Activated CD4-positive, CD25-positive, alpha-beta regulatory T cell treated with anti-CD3 and anti-CD28 coated beads, Interleukin-2, amount 50 U/mL, for 24 hours (primary cell): ENCODE data around the gene ADGRV1.
"Not testable (repeated sequence)": the region's sequence is repeated elsewhere in the genome, so short reads cannot be mapped to it uniquely, and the experiment has no call there.

ENCODE experiments used
- ATAC-seq, 2 donors: fragments of 150-1000 bp; cut with Tn5 transposase; one replicate each; pipeline ENCODE4 v1.10.0; 2021; ENCODE audit warnings: mild to moderate bottlenecking in 1 of 2, moderate library complexity in 1 of 2

ADGRV1 gene

DNA sequence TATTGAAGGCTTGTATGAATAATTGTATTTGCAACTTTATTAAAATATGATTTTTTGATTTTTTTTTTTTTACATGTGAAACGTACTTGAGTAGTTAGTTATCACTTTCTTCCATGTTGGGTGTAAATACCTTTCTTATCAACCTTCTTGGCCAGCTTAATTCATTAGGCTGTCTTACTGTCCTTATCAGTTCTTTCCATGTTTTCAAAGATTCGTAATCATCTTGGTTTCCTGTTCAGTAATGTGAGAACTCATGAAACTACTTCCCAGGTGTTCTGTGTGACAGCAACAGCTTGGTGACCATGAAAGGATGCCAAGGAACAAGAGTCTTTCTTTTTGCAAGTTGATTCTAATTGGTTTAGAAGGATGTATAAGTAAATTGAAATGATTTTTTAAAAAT, 100.0 kb downstream of the ADGRV1 start:
- ATAC-seq, result no peak

DNA sequence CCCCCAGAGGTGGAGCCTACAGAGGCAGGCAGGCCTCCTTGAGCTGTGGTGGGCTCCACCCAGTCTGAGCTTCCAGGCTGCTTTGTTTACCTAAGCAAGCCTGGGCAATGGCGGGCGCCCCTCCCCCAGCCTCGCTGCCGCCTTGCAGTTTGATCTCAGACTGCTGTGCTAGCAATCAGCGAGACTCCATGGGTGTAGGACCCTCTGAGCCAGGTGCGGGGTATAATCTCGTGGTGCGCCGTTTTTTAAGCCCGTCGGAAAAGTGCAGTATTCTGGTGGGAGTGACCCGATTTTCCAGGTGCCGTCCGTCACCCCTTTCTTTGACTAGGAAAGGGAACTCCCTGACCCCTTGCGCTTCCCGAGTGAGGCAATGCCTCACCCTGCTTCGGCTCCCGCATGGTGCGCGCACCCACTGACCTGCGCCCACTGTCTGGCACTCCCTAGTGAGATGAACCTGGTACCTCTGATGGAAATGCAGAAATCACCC, 109.5 kb downstream of the ADGRV1 start:
- not testable (repeated sequence) for ATAC-seq

DNA sequence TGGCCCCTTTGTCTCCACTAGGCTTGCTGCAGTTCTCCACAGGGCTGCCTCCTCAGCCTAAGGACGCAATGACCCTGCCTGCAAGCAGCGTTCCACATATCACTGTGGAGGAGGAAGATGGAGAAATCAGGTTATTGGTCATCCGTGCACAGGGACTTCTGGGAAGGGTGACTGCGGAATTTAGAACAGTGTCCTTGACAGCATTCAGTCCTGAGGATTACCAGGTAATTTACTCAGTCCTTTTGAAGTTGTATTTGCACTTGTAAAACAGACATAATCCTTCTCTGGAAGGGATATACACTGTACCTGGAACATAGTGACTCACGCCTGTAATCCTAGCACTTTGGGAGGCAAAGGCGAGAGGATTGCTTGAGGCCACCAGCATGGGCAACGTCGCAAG, 116.6 kb downstream of the ADGRV1 start:
- ATAC-seq, result no peak

DNA sequence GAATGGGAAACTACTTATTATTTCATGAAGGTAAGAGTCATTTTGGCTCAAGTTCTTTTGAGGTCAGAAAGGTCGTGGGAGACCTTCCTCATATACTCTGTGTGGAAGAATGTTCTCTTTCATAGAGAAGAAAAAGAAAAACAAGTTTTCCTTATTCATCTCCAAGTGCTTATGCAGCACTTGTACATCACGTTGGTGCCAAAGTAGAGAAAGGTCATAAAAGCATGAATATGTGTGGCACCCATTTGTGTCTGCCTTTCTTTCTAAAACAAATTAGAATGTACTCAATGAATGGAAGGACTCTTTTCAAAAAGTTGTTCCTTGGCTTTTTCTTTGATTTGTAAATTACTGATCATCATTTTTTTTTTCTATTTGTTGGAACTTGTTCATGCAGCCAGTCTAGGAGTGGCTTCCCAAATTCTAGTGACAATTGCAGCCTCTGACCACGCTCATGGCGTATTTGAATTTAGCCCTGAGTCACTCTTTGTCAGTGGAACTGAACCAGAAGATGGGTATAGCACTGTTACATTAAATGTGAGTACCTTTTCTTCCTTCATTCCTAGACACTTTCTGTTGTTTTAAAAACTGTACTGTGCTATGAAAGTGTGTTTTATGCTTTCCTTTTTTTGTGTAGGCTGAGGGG, 122.4 kb downstream of the ADGRV1 start:
- ATAC-seq, result no peak

DNA sequence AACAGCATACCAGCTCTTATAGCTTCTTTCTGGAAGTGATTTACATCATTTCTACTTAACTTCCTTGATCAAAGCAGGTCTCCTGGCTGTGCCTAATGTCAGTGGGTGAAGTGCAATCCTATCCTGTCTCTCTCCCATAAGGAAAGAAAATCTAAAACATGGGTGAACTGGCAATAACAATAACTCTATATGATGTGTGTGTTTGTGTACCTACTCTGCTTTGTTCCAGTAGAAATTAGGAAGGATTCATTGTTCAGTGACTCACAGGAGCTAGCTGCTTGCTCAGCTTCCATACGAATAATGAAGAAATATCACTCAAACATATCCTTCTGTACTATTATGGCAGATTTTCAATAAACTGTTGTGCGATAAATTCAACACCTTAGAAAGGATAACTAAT, 123.7 kb downstream of the ADGRV1 start:
- ATAC-seq, result no peak

DNA sequence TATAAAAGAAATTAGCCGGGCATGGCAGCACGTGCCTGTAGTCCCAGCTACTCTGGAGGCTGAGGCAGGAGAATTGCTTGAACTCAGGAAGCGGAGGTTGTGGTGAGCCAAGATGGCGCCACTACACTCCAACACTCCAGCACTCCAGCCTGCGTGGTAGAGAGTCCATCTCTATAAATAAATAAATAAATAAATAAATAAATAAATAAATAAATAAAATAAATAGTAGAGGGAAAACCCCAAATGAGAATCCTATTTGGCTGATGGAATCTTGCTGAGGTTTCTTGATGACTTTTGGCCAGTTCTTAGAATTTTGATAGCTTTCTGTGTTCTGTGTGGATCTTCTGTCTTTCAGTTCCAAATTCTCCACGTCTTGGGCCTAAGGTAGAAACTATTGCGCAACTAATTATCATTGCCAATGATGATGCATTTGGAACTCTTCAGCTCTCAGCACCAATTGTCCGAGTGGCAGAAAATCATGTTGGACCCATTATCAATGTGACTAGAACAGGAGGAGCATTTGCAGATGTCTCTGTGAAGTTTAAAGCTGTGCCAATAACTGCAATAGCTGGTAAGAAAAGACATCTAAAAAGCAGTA, 126.9 kb downstream of the ADGRV1 start:
- ATAC-seq, result no peak

DNA sequence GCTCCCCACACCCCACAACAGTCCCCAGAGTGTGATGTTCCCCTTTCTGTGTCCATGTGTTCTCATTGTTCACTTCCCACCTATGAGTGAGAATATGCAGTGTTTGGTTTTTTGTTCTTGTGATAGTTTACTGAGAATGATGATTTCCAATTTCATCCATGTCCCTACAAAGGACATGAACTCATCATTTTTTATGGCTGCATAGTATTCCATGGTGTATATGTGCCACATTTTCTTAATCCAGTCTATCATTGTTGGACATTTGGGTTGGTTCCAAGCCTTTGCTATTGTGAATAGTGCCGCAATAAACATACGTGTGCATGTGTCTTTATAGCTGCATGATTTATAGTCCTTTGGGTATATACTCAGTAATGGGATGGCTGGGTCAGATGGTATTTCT, 127.8 kb downstream of the ADGRV1 start:
- not testable (repeated sequence) for ATAC-seq

DNA sequence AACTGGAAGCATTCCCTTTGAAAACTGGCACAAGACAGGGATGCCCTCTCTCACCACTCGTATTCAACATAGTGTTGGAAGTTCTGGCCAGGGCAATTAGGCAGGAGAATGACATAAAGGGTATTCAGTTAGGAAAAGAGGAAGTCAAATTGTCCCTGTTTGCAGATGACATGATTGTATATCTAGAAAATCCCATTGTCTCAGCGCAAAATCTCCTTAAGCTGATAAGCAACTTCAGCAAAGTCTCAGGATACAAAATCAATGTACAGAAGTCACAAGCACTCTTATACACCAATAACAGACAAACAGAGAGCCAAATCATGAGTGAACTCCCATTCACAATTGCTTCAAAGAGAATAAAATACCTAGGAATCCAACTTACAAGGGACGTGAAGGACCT, 128.9 kb downstream of the ADGRV1 start:
- not testable (repeated sequence) for ATAC-seq

DNA sequence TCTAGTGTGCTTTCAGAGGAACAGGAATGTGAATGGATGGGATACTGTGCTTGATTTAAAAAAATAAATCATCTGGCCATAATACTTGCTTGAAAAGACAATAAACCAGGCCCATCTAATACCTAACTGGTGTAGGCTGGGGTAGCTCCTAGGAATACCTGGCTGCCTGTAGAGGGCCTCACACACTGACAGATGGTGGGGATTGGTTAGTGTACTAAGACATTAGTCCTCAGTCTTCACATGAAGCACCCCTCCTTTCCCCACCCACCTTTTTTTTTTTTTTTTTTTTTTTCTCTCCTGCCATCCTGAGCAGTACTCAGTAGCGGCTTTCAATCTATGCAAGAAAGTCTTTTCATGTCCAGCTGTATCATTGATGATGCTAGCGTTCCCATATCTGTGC, 130.5 kb downstream of the ADGRV1 start:
- ATAC-seq, result no peak

DNA sequence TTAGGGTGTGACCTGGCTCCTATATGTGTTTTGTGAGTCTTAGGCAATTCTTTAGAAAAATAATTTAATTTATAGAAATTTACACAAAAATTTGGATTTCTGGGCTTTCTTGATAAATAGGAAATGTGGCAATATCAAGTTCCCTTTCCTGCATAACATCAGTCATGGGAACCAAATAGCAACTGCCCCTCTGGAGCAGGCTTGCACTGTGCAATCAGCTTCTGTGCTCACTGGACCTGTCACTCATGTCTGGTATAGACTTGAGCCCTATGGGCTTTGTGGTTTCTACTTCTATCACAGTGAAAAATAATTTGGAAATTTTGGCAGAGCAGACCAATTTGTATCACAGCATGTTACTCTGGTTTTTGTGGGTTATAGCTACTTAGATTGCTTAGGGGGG, 131.7 kb downstream of the ADGRV1 start:
- ATAC-seq, result no peak

DNA sequence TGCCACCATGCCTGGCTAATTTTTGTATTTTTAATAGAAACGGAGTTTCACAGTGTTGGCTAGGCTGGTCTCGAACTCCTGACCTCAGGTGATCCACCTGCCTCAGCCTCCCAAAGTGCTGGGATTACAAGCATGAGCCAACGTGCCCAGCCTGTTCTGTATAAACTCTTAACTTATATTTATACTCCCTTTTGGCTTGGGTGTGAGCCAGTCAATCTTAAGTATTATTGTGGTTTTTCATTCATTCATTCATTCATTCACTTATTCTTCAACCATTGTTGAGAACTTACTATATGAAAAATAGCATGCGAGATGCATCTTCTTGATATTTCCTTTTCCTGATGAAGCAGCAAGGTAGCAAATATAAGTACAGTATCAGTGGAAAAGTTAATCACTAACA, 132.9 kb downstream of the ADGRV1 start:
- no peak for ATAC-seq

DNA sequence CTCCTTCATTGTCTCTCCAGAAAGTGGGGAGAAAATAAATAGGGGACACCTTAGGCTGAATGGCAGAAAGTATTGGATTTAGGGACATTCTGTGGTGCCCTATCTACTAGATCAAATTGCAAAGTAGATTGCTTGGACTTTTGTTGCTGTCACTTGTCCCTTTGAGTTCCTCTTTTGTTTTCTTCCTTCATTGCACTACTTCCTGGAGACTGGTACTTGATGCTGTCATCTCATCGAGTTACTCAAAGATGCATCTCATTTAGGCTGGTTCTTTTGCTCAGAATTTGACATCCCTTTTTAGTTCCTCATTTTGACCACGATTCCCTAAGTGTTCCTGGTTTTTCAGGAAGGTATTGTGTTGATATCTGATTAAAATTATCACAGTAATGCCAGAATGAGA, 137.6 kb downstream of the ADGRV1 start:
- no peak for ATAC-seq

DNA sequence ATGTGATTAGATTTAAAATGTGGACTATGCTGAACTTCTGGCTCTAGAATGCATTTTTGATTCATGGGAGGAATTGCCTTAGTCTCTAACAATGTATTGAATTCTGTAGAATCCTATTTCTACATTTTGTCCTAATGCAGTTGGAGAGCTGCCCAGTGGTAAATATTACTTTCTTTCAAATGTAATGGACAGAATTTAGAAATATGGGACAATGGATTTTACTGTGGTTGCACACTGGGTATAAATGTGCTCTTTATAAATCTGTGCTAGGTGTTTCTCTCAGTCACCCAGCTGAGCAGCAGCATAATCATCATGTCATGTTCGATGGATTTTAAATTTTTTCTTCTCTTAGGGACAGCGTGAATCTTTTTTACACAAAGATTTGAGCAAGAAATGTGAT, 141.7 kb downstream of the ADGRV1 start:
- no peak for ATAC-seq

DNA sequence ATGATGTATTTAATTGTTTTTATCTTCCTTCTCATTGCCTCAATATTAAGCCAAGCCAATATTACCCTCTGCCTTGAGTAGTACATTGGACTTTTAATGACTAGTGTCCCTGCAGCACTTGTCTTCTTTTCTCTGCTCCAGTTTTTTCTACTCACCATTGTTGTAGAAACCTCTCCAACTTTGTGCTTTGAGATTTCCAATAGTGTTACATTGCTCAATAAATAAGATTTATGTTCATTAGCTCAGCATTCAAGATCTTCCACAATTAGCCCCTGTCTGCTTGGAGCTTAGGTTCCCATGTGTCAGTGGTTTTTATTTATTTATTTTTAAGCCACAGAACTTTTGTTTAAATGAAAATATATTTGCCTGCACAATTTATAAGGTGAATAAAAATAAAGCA, 145.3 kb downstream of the ADGRV1 start:
- ATAC-seq, result no peak

DNA sequence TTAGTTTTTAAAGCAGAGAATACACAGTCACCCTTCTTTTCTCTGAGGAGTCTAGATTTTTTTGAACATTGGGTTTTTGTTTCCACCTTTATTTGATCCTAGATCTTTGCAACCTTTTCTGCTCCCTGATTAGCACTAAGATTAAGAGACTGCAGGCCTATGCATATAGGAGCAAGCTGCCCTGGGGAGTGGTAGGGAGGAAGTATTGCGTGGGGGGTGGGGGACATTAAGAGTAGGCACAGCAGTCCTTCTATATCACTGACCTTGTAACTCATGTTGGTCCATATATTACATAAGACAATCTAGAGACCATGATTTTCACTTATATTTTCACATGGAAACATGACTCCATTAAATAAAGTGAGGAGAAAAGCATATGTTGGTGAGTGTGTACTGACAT, 149.1 kb downstream of the ADGRV1 start:
- no peak for ATAC-seq

DNA sequence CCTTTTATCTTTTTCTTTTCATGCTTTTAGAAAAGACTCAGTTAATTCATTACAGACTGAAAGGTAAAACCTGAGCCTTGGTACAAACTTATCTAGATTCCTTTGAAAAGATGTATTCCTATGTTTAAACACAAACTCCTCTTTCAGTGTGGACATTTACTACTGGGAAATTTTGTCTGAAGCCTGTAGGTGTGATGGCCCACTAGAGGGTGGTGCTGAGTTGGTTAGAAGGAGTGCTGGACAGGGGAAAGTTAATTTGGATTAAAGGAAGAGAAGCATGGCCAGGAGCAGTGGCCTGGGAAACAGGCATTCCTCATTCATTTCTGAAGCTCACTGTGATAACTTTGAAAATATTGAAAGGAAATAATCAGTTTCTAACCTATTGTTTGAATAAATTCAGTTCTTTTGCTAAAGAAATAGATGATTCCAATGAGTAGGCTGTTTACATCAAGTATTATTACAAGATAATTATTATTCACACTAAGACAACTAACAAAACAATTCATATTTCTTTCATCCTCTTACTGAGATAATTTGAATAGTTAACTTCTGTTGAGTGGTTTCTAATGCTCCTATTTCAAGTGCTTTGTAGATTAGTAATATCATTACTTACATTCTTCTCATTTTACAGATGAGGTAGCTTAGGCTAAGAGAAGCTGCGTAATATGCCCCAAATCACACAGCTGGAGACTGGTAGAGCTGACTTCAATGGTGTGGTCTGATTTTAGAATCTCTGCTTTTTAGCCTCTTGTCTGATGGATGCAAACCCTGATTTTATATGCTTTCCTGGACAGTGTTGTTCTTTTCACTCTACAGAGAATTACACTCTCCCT, 150.9 kb downstream of the ADGRV1 start:
- ATAC-seq, result no peak

DNA sequence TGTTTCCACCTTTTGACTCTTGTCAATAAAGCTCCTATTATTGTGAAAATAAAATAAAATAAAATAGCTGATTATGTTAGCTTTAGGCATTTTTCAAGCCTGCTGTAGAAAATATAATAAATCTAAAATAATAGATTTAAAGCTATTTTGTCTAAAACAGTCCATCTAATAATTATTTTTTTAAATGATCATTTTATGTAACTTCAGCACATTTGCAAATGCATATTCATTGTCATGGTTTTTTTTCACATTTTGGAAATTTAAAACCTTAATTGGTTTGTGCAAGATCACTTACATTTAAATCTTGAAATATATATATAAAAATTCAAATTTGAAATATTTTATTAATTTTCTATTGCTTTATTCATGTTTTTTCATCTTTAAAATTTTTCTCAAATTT, 159.8 kb downstream of the ADGRV1 start:
- ATAC-seq, result no peak

DNA sequence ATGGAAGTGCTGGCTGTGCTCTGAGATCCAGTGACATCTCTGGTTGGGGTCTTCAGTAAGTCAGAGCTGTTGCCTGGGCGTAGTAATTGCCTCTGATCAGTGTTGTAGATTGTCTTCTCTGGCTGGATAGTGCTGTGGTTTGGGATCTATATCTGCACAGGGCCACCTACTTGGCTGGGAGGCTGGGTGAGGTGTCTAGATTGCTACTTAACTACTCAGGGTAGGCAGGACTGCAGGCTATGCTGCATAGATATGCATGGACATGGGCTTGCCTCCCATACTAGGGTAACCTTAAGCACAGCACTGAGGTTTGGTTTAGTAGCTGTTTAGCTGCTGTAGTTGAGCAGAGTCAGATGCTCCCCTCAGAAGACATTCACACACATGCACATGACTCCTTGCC, 181.0 kb downstream of the ADGRV1 start:
- ATAC-seq, result no peak

DNA sequence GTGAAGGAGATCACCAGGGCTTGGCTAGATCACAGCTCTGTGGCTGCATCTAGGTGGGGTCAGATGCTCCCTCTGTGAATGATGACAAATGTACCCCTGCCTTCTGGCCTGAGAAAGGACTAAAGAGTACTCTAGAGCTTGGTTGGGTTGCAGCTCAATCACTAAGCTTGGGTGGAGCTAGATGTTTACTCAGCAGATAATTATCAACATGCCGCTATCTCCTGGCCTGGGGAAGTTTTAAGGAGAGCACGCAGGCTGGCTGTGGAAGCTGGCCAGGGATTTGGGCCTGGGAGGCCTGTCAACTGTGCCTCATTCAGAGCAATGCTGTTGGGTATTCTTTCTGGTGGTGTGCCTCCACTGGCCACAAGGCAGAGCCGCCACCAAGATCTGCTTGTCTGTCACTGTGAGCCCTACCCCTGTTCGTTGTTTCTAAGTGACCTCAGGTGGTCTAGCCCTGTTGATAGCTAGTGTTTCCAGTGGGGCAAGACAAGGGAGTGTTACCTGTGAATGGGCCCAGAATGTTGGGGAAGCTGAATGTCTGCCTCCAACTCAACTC, 181.7 kb downstream of the ADGRV1 start:
- no peak for ATAC-seq

DNA sequence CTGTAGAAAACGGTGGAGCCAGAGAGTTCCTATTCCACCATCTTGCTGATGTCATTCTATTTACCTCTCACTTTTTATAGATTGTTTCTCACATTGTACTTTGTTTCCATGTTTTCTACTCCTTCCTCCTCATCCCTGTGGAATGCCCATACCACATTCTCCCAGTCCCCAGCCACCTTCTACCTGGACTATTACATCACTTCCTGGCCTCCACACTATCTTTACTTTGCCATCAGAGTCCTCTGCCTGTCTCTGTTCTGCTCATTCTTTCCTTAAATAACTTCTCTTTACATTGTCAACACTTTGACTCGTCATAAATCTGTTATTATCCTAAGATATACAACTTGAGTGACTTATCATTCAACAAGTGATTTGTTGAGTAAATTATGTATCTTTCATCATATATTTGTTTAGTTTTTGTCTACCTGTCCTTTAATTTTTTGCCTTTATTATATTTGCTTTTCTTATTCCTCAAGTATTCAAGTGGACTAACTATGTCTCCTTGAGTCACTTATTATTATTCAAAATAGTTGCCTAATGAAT, 182.5 kb downstream of the ADGRV1 start:
- no peak for ATAC-seq

DNA sequence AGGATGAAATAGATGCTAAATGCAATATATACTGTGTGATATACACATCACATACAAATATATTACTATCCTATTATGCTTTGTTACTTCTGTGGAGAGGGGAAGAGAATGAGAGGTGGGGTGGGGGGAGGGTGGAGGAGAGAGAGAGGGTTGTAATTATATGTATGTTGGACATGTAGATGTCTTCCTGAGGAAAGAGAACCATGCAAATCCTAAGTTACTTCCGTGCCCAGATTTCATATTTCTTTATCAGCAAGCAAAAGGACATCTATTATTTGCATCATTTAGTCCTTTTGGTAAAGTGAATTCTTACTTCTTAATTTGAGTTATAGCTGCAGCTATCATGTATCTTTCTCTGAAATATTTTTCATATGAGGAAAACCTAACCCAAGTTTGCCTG, 187.5 kb downstream of the ADGRV1 start:
- no peak for ATAC-seq

DNA sequence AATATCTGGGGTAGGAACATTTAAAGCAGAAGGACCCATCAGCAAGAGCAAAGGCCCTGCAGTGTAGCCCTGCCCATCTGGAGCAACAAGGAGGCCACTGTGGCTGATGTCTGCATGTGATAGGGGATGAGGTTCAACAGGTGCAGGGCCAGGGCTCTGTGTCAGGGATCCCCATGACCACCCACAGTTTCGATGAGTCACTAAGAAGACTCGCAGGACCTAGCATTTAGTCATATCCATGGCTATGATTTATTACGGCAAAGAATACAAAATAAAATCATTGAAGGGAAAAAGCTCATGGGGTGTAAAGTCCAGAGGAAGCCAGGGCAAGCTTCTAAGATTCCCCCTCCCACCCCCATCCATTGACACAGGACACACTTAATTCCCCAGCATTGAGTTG, 188.6 kb downstream of the ADGRV1 start:
- no peak for ATAC-seq

DNA sequence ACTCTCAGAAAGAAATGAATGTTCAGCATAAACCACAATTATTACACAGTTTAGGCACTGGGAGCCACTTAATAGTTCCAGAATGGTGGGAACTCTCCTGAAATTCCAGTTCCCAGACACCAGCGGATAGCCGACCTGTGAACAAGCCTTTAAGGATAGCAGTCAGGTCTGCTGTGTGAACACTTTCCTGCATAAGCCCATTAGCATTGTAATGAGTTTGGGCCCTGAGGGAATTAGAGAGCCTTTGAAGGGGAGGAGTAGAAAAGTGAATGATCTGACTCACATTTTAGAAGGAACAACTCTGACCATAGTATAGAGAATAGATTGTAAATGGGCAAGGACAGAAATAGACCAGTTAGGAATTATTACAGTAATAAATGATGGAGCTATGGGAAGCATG, 189.1 kb downstream of the ADGRV1 start:
- no peak for ATAC-seq
